ENCODE data around the gene MDK.

DNA sequence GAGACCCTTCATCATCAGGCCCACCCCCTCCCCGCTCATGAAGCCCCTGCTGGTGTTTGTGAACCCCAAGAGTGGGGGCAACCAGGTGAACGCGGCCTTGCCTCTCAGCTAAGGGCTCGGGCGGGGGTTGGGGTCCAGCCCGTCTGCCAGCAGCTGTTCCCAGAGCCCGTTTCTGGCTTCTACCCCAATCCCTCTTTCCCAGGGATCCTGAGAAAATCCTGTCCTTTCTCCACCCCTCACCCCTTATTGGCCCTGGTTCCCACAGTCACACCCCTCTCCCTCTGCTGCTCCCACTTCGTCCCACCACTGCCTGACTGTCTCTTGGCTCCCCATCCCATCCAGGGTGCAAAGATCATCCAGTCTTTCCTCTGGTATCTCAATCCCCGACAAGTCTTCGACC is 9.4 kb upstream of the MDK start:
- TF ChIP-seq CTCF (IDR thresholded peaks at IDR 0.05): no peak
- no peak for TF ChIP-seq EZH2 (IDR thresholded peaks at IDR 0.05)
